ENCODE results near the gene MTTP.

DNA sequence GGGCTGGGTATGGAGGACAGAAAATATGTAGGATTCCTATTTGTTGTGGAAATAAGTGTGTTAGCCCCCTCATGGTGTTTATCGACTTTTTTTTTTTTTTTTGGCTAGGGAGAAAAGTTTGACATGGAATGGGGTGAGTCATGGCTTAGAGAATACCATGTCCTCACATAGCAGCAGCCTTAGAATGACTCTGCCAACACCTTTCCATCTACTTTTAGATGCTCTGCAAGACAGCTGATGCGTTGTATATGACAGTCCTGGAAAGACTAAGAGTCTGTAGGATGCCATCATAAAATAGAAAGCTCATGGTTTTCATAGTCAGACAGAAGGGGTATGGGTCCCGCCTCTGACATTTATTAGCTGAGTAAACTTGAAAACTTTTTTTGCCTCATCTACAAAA lies 37.7 kb downstream of the MTTP start:
- no peak for TF ChIP-seq CTCF (conservative IDR thresholded peaks at IDR 0.05; ENCODE audit: low read depth in 2 of 2)
- TF ChIP-seq EZH2 (IDR thresholded peaks at IDR 0.05; ENCODE audit: low read depth, unreplicated experiment), result no peak
- no peak for TF ChIP-seq JUNB (IDR thresholded peaks at IDR 0.05; ENCODE audit: unreplicated experiment)
- TF ChIP-seq, protein P1, sequence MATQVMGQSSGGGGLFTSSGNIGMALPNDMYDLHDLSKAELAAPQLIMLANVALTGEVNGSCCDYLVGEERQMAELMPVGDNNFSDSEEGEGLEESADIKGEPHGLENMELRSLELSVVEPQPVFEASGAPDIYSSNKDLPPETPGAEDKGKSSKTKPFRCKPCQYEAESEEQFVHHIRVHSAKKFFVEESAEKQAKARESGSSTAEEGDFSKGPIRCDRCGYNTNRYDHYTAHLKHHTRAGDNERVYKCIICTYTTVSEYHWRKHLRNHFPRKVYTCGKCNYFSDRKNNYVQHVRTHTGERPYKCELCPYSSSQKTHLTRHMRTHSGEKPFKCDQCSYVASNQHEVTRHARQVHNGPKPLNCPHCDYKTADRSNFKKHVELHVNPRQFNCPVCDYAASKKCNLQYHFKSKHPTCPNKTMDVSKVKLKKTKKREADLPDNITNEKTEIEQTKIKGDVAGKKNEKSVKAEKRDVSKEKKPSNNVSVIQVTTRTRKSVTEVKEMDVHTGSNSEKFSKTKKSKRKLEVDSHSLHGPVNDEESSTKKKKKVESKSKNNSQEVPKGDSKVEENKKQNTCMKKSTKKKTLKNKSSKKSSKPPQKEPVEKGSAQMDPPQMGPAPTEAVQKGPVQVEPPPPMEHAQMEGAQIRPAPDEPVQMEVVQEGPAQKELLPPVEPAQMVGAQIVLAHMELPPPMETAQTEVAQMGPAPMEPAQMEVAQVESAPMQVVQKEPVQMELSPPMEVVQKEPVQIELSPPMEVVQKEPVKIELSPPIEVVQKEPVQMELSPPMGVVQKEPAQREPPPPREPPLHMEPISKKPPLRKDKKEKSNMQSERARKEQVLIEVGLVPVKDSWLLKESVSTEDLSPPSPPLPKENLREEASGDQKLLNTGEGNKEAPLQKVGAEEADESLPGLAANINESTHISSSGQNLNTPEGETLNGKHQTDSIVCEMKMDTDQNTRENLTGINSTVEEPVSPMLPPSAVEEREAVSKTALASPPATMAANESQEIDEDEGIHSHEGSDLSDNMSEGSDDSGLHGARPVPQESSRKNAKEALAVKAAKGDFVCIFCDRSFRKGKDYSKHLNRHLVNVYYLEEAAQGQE (IDR thresholded peaks at IDR 0.05; ENCODE audit: unreplicated experiment), result no peak
- TF ChIP-seq EZH2phosphoT487 (IDR thresholded peaks at IDR 0.05; ENCODE audit: unreplicated experiment), result no peak
- TF ChIP-seq STAT1 (IDR thresholded peaks at IDR 0.05; ENCODE audit: unreplicated experiment), result no peak
- TF ChIP-seq POLR2AphosphoS5 (IDR thresholded peaks at IDR 0.05; ENCODE audit: low read depth), result no peak
- TF ChIP-seq, protein P2, sequence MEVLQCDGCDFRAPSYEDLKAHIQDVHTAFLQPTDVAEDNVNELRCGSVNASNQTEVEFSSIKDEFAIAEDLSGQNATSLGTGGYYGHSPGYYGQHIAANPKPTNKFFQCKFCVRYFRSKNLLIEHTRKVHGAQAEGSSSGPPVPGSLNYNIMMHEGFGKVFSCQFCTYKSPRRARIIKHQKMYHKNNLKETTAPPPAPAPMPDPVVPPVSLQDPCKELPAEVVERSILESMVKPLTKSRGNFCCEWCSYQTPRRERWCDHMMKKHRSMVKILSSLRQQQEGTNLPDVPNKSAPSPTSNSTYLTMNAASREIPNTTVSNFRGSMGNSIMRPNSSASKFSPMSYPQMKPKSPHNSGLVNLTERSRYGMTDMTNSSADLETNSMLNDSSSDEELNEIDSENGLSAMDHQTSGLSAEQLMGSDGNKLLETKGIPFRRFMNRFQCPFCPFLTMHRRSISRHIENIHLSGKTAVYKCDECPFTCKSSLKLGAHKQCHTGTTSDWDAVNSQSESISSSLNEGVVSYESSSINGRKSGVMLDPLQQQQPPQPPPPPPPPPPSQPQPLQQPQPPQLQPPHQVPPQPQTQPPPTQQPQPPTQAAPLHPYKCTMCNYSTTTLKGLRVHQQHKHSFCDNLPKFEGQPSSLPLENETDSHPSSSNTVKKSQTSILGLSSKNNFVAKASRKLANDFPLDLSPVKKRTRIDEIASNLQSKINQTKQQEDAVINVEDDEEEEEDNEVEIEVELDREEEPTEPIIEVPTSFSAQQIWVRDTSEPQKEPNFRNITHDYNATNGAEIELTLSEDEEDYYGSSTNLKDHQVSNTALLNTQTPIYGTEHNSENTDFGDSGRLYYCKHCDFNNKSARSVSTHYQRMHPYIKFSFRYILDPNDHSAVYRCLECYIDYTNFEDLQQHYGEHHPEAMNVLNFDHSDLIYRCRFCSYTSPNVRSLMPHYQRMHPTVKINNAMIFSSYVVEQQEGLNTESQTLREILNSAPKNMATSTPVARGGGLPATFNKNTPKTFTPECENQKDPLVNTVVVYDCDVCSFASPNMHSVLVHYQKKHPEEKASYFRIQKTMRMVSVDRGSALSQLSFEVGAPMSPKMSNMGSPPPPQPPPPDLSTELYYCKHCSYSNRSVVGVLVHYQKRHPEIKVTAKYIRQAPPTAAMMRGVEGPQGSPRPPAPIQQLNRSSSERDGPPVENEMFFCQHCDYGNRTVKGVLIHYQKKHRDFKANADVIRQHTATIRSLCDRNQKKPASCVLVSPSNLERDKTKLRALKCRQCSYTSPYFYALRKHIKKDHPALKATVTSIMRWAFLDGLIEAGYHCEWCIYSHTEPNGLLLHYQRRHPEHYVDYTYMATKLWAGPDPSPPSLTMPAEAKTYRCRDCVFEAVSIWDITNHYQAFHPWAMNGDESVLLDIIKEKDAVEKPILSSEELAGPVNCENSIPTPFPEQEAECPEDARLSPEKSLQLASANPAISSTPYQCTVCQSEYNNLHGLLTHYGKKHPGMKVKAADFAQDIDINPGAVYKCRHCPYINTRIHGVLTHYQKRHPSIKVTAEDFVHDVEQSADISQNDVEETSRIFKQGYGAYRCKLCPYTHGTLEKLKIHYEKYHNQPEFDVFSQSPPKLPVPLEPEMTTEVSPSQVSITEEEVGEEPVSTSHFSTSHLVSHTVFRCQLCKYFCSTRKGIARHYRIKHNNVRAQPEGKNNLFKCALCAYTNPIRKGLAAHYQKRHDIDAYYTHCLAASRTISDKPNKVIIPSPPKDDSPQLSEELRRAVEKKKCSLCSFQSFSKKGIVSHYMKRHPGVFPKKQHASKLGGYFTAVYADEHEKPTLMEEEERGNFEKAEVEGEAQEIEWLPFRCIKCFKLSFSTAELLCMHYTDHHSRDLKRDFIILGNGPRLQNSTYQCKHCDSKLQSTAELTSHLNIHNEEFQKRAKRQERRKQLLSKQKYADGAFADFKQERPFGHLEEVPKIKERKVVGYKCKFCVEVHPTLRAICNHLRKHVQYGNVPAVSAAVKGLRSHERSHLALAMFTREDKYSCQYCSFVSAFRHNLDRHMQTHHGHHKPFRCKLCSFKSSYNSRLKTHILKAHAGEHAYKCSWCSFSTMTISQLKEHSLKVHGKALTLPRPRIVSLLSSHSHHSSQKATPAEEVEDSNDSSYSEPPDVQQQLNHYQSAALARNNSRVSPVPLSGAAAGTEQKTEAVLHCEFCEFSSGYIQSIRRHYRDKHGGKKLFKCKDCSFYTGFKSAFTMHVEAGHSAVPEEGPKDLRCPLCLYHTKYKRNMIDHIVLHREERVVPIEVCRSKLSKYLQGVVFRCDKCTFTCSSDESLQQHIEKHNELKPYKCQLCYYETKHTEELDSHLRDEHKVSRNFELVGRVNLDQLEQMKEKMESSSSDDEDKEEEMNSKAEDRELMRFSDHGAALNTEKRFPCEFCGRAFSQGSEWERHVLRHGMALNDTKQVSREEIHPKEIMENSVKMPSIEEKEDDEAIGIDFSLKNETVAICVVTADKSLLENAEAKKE (CRISPR knock-in tag; IDR thresholded peaks at IDR 0.05), result no peak
- TF ChIP-seq, protein P3, sequence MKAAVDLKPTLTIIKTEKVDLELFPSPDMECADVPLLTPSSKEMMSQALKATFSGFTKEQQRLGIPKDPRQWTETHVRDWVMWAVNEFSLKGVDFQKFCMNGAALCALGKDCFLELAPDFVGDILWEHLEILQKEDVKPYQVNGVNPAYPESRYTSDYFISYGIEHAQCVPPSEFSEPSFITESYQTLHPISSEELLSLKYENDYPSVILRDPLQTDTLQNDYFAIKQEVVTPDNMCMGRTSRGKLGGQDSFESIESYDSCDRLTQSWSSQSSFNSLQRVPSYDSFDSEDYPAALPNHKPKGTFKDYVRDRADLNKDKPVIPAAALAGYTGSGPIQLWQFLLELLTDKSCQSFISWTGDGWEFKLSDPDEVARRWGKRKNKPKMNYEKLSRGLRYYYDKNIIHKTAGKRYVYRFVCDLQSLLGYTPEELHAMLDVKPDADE (IDR thresholded peaks at IDR 0.05), result no peak
- no peak for TF ChIP-seq ZNF331 (CRISPR knock-in tag; IDR thresholded peaks at IDR 0.05; ENCODE audit: low read depth)
- no peak for TF ChIP-seq CREB1 (CRISPR knock-in tag; IDR thresholded peaks at IDR 0.05; ENCODE audit: low read depth)
